ENCODE results near the gene UBLCP1.
"Not testable (repeated sequence)": the region's sequence is repeated elsewhere in the genome, so short reads cannot be mapped to it uniquely, and the experiment has no call there.

Gene UBLCP1

DNA sequence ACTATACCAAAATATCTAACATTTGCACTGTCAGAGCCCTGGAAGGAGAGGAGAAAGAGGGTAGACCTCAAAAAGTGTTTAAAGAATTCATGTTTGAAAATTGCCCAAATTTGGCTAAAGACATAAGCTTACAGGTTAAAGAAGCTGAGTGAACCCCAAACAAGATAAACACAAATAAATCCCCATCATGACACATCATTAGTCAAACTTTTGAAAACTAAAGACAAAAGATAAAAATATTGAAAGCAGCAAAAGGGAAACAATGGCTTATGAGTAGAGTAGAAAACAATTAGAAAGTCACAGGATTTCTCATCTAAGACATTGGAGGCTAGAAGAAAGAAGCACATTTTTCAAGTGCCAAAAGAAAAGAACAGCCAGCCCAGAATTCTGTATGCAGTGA lies 6.1 kb upstream of the UBLCP1 start:
- DNase-seq = no peak

- DNase-seq = no peak
Observed at GRCh38 chr5:159257629-159258283, 5.3 kb upstream of the UBLCP1 start.

- no peak for DNase-seq
Observed at GRCh38 chr5:159258361-159258760, 4.7 kb upstream of the UBLCP1 start.

DNA sequence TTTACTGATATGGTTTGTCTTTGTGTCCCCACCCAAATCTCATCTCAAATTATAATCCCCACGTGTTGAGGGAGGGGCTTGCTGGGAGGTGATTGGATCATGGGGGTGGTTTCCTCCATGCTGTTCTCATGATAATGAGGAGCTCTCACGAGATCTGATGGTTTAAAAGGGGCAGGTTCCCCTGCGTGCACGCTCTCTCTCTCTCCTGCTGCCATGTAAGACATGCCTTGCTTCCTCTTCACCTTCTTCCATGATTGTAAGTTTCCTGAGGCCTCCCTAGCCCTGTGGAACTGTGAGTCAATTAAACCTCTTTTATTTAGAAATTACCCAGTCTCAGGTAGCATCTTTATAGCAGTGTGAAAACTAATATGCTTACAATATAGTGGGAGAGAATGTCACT lies 2.9 kb upstream of the UBLCP1 start:
- DNase-seq = not testable (repeated sequence)

- DNase-seq = no peak
Observed at GRCh38 chr5:159262472-159262858, 625 bp upstream of the UBLCP1 start.

DNA sequence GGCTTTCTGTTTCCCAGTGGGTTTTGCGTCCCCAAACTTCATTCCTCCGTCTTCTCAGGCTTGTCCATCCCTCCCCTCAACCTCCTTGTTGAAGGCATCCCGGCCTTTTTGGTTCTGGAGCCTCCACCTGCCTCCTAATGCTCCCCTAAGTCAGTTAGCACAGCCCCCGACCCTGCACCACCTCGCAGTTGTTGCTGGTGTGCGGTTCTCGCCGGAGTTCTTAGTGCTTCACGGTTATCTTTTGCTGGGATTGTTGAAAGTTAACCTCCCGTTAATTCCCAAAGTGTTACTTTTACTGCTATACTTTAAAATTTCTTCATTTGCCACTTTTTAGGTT lies 447 bp downstream of the UBLCP1 start:
- DNase-seq = no peak

DNA sequence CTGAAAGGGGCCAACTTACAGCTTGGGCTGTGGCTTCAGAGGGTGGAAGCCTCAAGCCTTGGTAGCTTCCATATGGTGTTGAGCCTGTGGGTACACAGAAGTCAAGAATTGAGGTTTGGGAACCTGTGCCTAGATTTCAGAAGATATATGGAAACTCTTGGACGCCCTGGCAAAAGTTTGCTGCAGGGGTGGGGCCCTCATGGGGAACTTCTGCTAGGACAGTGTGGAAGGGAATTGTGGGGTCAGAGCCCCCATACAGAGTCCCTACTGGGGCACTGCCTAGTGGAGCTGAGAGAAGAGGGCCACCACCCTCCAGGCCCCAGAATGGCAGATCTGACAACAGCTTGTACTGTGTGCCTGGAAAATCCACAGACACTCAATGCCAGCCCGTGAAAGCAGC lies 3.7 kb downstream of the UBLCP1 start:
- not testable (repeated sequence) for DNase-seq

DNA sequence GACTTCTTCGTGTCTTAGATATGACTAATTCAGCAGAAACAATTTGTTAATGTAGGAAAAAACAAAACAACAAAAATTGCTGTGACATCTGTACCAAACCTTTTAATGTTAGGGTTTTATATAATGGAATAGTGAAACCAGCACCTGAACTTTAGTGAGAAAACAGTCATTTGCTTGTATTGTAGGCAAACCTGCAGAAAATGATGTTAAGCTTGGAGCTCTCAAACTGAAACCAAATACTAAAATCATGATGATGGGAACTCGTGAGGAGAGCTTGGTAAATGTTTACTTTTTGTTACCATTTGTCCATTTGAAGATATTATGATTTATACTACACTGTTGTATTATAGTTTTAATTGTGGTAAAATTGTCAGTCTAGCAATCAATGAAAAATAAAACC lies 6.6 kb downstream of the UBLCP1 start:
- no peak for DNase-seq

GRCh38 chr5:159273923-159274322 lies 10.8 kb downstream of the UBLCP1 start:
- DNase-seq = no peak

- no peak for DNase-seq
Observed at GRCh38 chr5:159274676-159275075, 11.6 kb downstream of the UBLCP1 start.

GRCh38 chr5:159286420-159287035 lies 23.4 kb downstream of the UBLCP1 start:
- DNase-seq = no peak

DNA sequence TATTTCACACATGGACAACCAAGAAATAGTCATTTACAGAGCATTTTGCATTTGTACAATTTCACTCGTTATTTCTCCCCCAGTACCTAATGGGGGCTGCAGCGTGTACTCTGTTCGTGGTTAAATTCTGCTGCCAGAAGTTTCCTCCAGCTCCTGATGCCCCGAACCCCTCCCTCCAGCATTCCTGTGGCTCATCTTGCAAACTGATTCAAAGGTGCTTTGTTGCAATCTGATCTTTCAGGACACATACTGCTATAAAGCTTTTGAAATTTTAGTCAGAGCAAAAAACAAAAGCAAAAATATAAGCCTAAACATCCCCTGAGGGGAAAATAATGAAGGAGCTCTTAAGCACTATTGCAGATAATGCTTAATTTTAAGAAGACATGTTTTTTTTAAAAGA lies 27.7 kb downstream of the UBLCP1 start:
- DNase-seq = no peak

- no peak for DNase-seq
Observed at GRCh38 chr5:159294921-159295320, 31.8 kb downstream of the UBLCP1 start.

DNA sequence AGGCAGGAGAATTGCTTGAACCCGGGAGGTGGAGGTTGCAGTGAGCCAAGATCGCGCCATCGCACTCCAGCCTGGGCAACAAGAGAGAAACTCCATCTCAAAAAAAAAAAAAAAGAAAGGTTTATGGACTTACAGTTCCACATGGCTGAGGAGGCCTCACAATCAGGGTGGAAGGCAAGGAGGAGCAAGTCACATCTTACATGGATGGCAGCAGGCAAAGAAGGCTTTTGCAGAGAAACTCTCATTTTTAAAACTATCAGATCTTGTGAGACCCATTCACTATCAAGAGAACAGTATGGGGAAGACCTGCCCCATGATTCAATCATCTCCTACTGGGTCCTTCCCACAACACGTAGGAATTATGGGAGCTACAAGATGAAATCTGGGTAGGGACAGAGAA lies 34.2 kb downstream of the UBLCP1 start:
- DNase-seq = not testable (repeated sequence)

GRCh38 chr5:159301466-159301865 lies 38.4 kb downstream of the UBLCP1 start:
- DNase-seq = no peak

- not testable (repeated sequence) for DNase-seq
Observed at GRCh38 chr5:159301929-159302860, 39.1 kb downstream of the UBLCP1 start.

DNA sequence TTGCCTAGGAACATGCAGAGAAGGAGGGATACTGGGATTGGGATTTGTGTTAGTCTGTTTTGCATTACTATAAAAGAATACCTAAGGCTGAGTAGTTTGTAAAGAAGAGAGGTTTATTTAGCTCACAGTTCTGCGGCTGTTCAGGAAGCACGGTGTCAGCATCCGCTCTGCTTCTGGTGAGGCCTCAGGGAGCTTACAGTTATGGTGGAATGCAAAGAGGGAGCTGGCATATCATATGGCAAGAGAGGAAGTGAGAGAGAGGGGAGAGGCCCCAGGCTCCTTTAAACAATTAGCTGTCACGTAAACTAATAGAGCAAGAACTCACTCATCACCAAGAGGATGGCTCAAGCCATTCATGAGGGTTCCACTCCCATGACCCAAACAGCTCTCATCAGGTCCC lies 40.2 kb downstream of the UBLCP1 start:
- DNase-seq = no peak

- no peak for DNase-seq
Observed at GRCh38 chr5:159304961-159305595, 42.0 kb downstream of the UBLCP1 start.

DNA sequence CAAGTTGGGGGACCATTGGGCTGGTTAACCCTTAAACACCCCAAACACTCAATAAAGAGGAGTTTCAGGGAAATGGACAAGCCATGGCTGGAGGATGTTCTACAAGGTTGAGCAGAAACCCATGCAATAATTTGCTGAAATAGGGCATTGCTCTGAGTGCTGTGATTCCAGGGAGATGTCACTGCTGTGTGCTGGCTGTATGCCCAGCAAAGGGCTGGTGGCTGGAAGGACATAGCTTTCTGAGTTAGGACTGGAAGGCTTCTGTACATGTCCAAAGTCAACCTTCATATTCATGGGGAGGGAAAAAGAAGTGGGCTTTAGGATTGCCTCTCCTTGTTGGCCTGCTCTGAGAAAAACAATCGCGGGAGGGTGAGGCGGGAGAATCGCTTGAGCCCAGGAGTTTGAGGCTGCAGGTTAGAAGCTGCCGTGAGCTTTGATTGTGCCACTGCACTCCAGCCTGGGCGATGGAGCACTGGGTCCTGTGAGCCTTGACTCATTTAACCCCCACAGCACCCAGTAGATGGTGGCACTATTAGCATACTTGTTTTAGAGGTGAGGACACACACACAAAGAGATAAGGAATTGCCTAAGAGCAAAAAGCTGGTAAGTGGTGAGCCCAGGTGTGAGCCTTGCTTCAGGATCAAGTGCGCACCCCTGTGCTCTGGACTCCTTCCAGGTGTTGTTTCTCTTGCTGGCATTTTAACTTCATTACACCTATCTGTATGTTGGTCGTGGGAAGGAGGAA lies 46.8 kb downstream of the UBLCP1 start:
- no peak for DNase-seq

DNA sequence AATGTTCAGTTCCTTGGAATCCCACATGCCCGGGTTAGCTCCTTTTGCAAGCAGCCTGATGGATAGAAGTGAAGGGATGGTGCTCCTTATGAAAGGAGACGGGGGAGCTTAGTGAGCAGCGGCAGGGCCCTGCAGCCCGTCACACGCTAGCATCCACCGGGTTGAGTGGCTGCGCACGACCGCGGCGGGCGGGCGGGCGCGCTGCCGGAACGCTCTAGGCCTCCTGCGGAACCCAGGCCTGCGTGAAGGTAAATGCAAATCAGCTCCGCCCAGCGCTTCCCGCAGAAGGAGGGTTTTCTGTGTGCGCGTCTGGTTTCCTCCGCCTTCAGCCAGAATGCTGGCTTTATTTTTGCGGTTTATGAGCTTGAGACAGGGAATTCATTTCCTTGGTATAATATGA lies 47.4 kb downstream of the UBLCP1 start:
- DNase-seq = peak; percentile 60

DNA sequence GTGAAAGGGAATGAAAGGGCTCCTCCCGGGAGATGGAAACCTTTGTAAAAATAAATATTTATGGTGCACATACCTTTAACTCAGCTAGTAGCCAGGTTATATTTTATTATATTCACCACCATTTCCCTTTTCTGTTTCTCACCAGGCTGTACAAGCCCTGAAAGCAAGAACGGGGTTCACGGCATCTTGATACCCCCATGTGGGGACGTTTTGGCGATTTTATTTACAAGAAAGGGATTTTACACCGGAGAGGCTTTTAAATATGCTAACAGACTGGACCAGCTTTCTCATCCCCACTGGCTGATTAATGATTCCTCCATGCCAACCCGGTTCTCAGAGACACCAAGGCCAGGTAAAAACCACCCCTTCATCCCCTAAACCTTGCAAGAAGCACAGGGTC lies 48.0 kb downstream of the UBLCP1 start:
- DNase-seq = no peak

DNA sequence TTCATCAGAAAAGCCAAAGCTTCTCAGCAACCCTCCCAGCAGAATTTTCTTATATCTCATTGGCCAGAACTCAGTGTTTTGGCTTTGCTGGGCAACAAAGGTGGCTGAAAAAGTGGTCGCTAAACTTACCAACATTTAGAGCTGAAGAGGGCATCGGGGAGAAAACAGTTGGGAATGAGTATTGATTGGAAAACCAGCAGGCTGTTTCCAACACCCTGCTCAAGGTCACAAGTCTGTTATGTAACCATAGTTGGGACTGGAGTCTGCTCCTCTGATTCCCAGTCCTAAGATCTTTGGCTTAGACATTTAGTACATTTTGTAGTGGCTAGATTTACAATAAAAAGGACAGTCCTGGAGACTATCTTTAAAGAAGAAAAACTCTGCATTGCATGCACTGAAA lies 50.1 kb downstream of the UBLCP1 start:
- DNase-seq = no peak

Measured in activated CD8-positive, alpha-beta memory T cell treated with anti-CD3 and anti-CD28 coated beads for 24 hours (primary cell).